Mesodermal cell (in vitro differentiated cells): Measurements from ENCODE around the gene DUSP8.

Experiments used
- H3K27ac ChIP-seq: 2 replicates; pipeline ENCODE4 v1.7.0; 2013; ENCODE audit warnings: mild to moderate bottlenecking, low read depth, low read length, moderate library complexity; ENCODE audit not compliant: severe bottlenecking
- H3K36me3 ChIP-seq: 2 replicates; pipeline ENCODE4 v1.7.1; 2013; ENCODE audit warnings: mild to moderate bottlenecking, low read length, moderate library complexity; ENCODE audit not compliant: control insufficient read depth, insufficient read depth
- H3K4me1 ChIP-seq: one replicate; pipeline ENCODE4 v1.7.1; 2013; ENCODE audit warnings: mild to moderate bottlenecking, low read length; ENCODE audit not compliant: insufficient read depth, control insufficient read depth, poor library complexity, severe bottlenecking
- H3K4me3 ChIP-seq: 2 replicates; pipeline ENCODE4 v1.7.0; 2013; ENCODE audit warnings: low read length, control low read depth, mild to moderate bottlenecking; ENCODE audit not compliant: insufficient read depth, poor library complexity, severe bottlenecking; ENCODE audit errors: extremely low read depth
- H3K9me3 ChIP-seq: 2 replicates; pipeline ENCODE4 v1.7.1; 2013; ENCODE audit warnings: mild to moderate bottlenecking, low read length, moderate library complexity; ENCODE audit not compliant: control insufficient read depth
- WGBS, 2 experiments: methylation state at CpG; one replicate each; pipeline ENCODE4 v1.1.5; 2013; ENCODE audit warnings: missing lambda C conversion rate in 2 of 2; ENCODE audit not compliant: insufficient coverage in 2 of 2; 5-methylcytosine and 5-hydroxymethylcytosine counted together

Gene DUSP8

GRCh38 chr11:1549338-1550330 is 22.4 kb downstream of the DUSP8 start:
- 81 to 84% methylated on average over 13 of the region's 13 CpGs for WGBS, 2 experiments
- no peaks in the 10 kb centered on the region for H3K9me3 ChIP-seq
- H3K36me3 ChIP-seq: no peaks in the 10 kb centered on the region
- H3K27ac ChIP-seq: no peak overlapping the region
- no peak overlapping the region for H3K4me3 ChIP-seq
- peaks cover 11% of the 10 kb centered on the region for H3K4me1 ChIP-seq

GRCh38 chr11:1548221-1549070 is 23.6 kb downstream of the DUSP8 start:
- Histone ChIP-seq H3K36me3 (no peaks in the 10 kb centered on the region), H3K9me3 (no peaks in the 10 kb centered on the region), H3K4me3 (no peak overlapping the region), H3K27ac (no peak overlapping the region), H3K4me1 (peaks cover 11% of the 10 kb centered on the region)
- WGBS, 2 experiments: 1 to 6% methylated on average over 11 to 21 of the region's 34 CpGs

- 17 to 18% methylated on average over 19 to 20 of the region's 33 CpGs for WGBS, 2 experiments
- Histone ChIP-seq H3K27ac (no peak overlapping the region), H3K9me3 (no peaks in the 10 kb centered on the region), H3K4me1 (peaks cover 11% of the 10 kb centered on the region), H3K4me3 (peak overlapping the region; percentile 23), H3K36me3 (no peaks in the 10 kb centered on the region)
Measured at GRCh38 chr11:1547467-1548098, 24.5 kb downstream of the DUSP8 start.

GRCh38 chr11:1546536-1547466 is 25.3 kb downstream of the DUSP8 start:
- Histone ChIP-seq H3K4me3 (peak overlapping the region; percentile 23), H3K27ac (no peak overlapping the region)
- 4% methylated on average over 62 to 94 of the region's 106 CpGs for WGBS, 2 experiments

GRCh38 chr11:1546077-1546535 is 26.0 kb downstream of the DUSP8 start:
- peaks cover 11% of the 10 kb centered on the region for H3K4me1 ChIP-seq
- H3K9me3 ChIP-seq: no peaks in the 10 kb centered on the region
- WGBS, 2 experiments: 33 to 37% methylated on average over 13 to 15 of the region's 18 CpGs
- H3K27ac ChIP-seq: no peak overlapping the region
- H3K36me3 ChIP-seq: no peaks in the 10 kb centered on the region
- no peak overlapping the region for H3K4me3 ChIP-seq

More at GRCh38 chr11:1546536-1547466, 25.3 kb downstream of the DUSP8 start:
- Histone ChIP-seq H3K9me3 (no peaks in the 10 kb centered on the region), H3K4me1 (peaks cover 11% of the 10 kb centered on the region), H3K36me3 (no peaks in the 10 kb centered on the region)

- H3K4me1 ChIP-seq: peaks cover 11% of the 10 kb centered on the region
- no peak overlapping the region for H3K4me3 ChIP-seq
- no peaks in the 10 kb centered on the region for H3K9me3 ChIP-seq
- no peaks in the 10 kb centered on the region for H3K36me3 ChIP-seq
- WGBS, 2 experiments: 79 to 80% methylated on average over 3 to 4 of the region's 5 CpGs
- no peak overlapping the region for H3K27ac ChIP-seq
Measured at GRCh38 chr11:1545432-1545831, 26.6 kb downstream of the DUSP8 start.

- WGBS, 2 experiments: 73 to 81% methylated on average over 5 to 6 of the region's 6 CpGs
- no peak overlapping the region for H3K4me3 ChIP-seq
Measured at GRCh38 chr11:1544536-1544935, 27.5 kb downstream of the DUSP8 start.

GRCh38 chr11:1543606-1544263 is 28.3 kb downstream of the DUSP8 start:
- Histone ChIP-seq H3K9me3 (no peaks in the 10 kb centered on the region), H3K36me3 (no peaks in the 10 kb centered on the region), H3K27ac (no peak overlapping the region), H3K4me1 (peaks cover 11% of the 10 kb centered on the region), H3K4me3 (no peak overlapping the region)
- WGBS, 2 experiments: 85 to 86% methylated on average over 6 to 8 of the region's 13 CpGs

More at GRCh38 chr11:1544536-1544935, 27.5 kb downstream of the DUSP8 start:
- no peak overlapping the region for H3K27ac ChIP-seq
- peaks cover 11% of the 10 kb centered on the region for H3K4me1 ChIP-seq
- H3K36me3 ChIP-seq: no peaks in the 10 kb centered on the region
- H3K9me3 ChIP-seq: no peaks in the 10 kb centered on the region

GRCh38 chr11:1542267-1542666 is 29.8 kb downstream of the DUSP8 start:
- 73 to 88% methylated on average over 5 to 8 of the region's 10 CpGs for WGBS, 2 experiments
- Histone ChIP-seq H3K4me3 (no peak overlapping the region), H3K9me3 (no peaks in the 10 kb centered on the region), H3K4me1 (no peaks in the 10 kb centered on the region), H3K27ac (no peak overlapping the region), H3K36me3 (no peaks in the 10 kb centered on the region)
